Measurements from ENCODE around the gene CYP3A7. TPM values are rescaled to one million over a fixed set of nuclear protein-coding genes. Genes with fewer than 3 reads are reported as not detected.
"Not testable (repeated sequence)": the region's sequence is repeated elsewhere in the genome, so short reads cannot be mapped to it uniquely, and the experiment has no call there.

The CYP3A7 gene
- polyA plus RNA-seq, 4 donors: 0.42 to 14.2 (median 1.1) TPM

DNA sequence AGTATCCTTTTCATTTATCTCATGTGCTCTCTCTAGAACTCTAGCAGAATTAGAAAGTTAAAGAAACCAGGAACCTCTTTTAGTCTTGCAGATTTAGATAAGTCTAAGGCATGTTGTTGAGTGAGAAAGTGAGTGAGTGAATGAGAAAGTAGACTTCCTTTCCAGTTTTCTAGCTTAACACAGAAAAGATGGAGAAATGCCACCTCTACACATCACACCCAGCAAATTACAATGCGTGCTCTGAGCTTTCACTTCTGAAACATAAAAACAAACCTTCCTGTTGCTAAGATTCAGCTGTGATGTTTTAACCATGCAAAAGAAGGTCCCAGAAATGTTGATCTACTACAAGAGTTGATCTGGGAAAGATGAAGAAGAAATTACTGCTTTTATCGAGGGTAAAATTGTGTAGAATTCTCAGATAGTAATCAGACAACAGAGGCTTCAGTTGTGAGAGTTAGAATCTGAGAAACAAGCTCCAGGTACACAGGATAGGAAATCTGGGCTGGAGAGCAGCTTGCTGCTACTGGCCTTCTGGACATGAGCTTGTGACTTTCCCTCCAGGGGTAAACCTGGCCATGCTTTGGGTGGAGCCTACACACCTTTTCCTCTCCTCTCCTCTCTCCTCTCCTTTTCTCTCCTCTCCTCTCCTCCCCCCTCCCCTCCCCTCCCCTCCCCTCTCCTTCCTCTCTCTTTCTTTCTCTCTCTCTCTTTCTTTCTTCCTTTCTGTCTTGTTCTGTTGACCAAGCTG is 59.8 kb downstream of the CYP3A7 start:
- DNase-seq (ENCODE audit: low read depth in 4 of 4, low spot score in 3 of 4): no peak

DNA sequence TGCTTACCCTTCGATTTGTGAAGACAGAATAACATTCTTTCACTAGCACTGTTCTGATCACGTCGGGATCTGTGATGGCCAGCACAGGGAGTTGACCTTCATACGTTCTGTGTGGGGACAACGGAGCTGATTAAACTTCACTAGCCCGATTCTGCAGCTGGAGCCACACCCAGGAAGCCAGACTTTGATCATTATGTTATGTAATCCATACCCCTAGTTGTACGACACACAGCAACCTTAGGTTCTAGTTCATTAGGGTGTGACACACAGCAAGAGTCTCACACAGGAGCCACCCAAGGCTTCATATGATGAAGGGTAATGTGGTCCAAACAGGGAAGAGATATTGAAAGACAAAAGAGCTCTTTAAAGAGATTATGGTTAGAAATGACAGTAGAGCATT is 62.4 kb downstream of the CYP3A7 start:
- no peak for DNase-seq (ENCODE audit: low read depth in 4 of 4, low spot score in 3 of 4)

- DNase-seq (ENCODE audit: low read depth in 4 of 4, low spot score in 3 of 4): no peak
Observed at GRCh38 chr7:99669782-99670181, 65.2 kb downstream of the CYP3A7 start.

- DNase-seq (ENCODE audit: low read depth in 4 of 4, low spot score in 3 of 4): no peak
Observed at GRCh38 chr7:99668541-99668940, 66.5 kb downstream of the CYP3A7 start.

GRCh38 chr7:99667179-99667578 is 67.8 kb downstream of the CYP3A7 start:
- DNase-seq (ENCODE audit: low read depth in 4 of 4, low spot score in 3 of 4): no peak

DNA sequence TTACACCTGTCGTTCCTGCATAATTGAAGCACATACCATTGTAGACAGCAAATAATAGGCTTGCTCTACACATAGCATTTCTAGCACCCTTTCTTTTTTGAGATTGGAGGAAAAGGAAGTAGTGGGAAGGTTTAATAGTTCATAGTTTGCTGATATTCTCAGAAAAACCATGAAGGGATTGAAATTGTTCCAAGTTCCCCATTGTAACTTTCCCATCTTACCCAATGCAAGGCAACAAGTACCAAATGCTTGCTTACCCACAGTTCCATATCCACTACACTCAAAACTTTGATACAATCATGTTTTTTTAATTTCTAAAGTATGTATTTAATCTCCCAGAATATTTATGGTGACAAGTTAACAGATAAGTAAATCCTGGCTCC is 69.0 kb downstream of the CYP3A7 start:
- no peak for DNase-seq (ENCODE audit: low read depth in 4 of 4, low spot score in 3 of 4)

GRCh38 chr7:99665312-99666012 is 69.5 kb downstream of the CYP3A7 start:
- DNase-seq (ENCODE audit: low read depth in 4 of 4, low spot score in 3 of 4): no peak

GRCh38 chr7:99657879-99658278 is 77.1 kb downstream of the CYP3A7 start:
- not testable (repeated sequence) for DNase-seq (ENCODE audit: low read depth in 4 of 4, low spot score in 3 of 4)

Other genes with a start within 250 kb of the CYP3A7 start
- 10 to 100 TPM; 11.6 to 18.6 (median 15.2) TPM for gene ZNF394, start 234.9 kb downstream of the CYP3A7 start, polyA plus RNA-seq (ENCODE audit: insufficient read length in 4 of 4)
- 10 to 100 TPM; 14.3 to 16.9 (median 15.0) TPM for gene ZKSCAN5, start 230.5 kb downstream of the CYP3A7 start, polyA plus RNA-seq (ENCODE audit: insufficient read length in 4 of 4)
- 10 to 100 TPM; 13.0 to 17.7 (median 15.0) TPM for gene FAM200A, start 183.1 kb downstream of the CYP3A7 start, polyA plus RNA-seq (ENCODE audit: insufficient read length in 4 of 4)
- gene ZNF655, start 176.6 kb downstream of the CYP3A7 start, polyA plus RNA-seq (ENCODE audit: insufficient read length in 4 of 4): 100 to 1,000 TPM in 1 of 4 donors, 10 to 100 TPM in 3; 71.2 to 100 (median 78.3) TPM
- 1 to 10 TPM; 2.0 to 3.0 (median 2.5) TPM for gene TMEM225B, start 136.9 kb downstream of the CYP3A7 start, polyA plus RNA-seq (ENCODE audit: insufficient read length in 4 of 4)
- gene ZSCAN25, start 118.2 kb downstream of the CYP3A7 start, polyA plus RNA-seq (ENCODE audit: insufficient read length in 4 of 4): 10 to 100 TPM; 19.5 to 22.9 (median 19.6) TPM
- 1 to 10 TPM; 1.6 to 3.0 (median 1.8) TPM for gene CYP3A5, start 55.2 kb downstream of the CYP3A7 start, polyA plus RNA-seq (ENCODE audit: insufficient read length in 4 of 4)
- gene CYP3A4, start 49.0 kb upstream of the CYP3A7 start, polyA plus RNA-seq (ENCODE audit: insufficient read length in 4 of 4): under 1 TPM; 0.11 to 0.26 (median 0.16) TPM
- gene CYP3A43, start 92.8 kb upstream of the CYP3A7 start, polyA plus RNA-seq (ENCODE audit: insufficient read length in 4 of 4): under 1 TPM; 0.15 to 0.79 (median 0.33) TPM
- not detected for gene OR2AE1, start 141.8 kb upstream of the CYP3A7 start, polyA plus RNA-seq (ENCODE audit: insufficient read length in 4 of 4)
- 10 to 100 TPM; 28.8 to 39.6 (median 35.8) TPM for gene TRIM4, start 184.3 kb upstream of the CYP3A7 start, polyA plus RNA-seq (ENCODE audit: insufficient read length in 4 of 4)
- gene GJC3, start 194.4 kb upstream of the CYP3A7 start, polyA plus RNA-seq (ENCODE audit: insufficient read length in 4 of 4): 1 to 10 TPM in 3 of 4 donors, under 1 TPM in 1; 0.87 to 1.5 (median 1.2) TPM
- gene AZGP1, start 240.8 kb upstream of the CYP3A7 start, polyA plus RNA-seq (ENCODE audit: insufficient read length in 4 of 4): 10 to 100 TPM in 3 of 4 donors, 1 to 10 TPM in 1; 2.5 to 62.9 (median 43.6) TPM

Measured in left renal pelvis (tissue), 4 donors.